ENCODE measurements around the gene TOP3A. TPM values are rescaled to one million over a fixed set of nuclear protein-coding genes. Genes with fewer than 3 reads are reported as not detected.

TOP3A gene
- total RNA-seq, 1 experiment from 2014 or later = 68.7 TPM

GRCh38 chr17:18250708-18251107, 64.1 kb downstream of the TOP3A start:
- H2AFZ ChIP-seq (ENCODE audit: low read length) = no peak overlapping the region
- Mint-ChIP-seq H3K27ac (peak overlapping the region in 2 of 3 experiments; percentile 35 to 39; a peak in 1 of 7 replicates), H3K9me3 (no peaks in the 10 kb centered on the region; a peak in 1 of 5 replicates), H3K4me3 (peak overlapping the region in 1 of 2 experiments; percentile 7; a peak in 1 of 5 replicates), H3K4me1 (peaks cover 20 to 27% of the 10 kb centered on the region in 2 experiments), H3K27me3 (ENCODE audit: low read depth) (no peaks in the 10 kb centered on the region; the same call in 1 of the 2 replicates), H3K36me3 (ENCODE audit: insufficient read depth in 1 of 3, low read depth in 3 of 3) (peaks cover 29 to 91% (median 88%) of the 10 kb centered on the region in 3 experiments; a peak in 6 of 7 replicates)
- DNase-seq = no peak
- H3K4ac ChIP-seq (ENCODE audit: low read depth, low read length) = no peak overlapping the region
- H3K27me3 ChIP-seq (ENCODE audit: insufficient read depth, low read length) = no peaks in the 10 kb centered on the region
- TF ChIP-seq CTCF (conservative IDR thresholded peaks at IDR 0.05) = no peak
- H3K79me1 ChIP-seq (ENCODE audit: insufficient read depth, low read depth, low read length, poor library complexity, severe bottlenecking) = no peaks in the 10 kb centered on the region
- no peak overlapping the region for H3K23ac ChIP-seq (ENCODE audit: insufficient read length, low read depth, low read length)
- no peaks in the 10 kb centered on the region for H3K9me3 ChIP-seq (ENCODE audit: control insufficient read depth, low read depth, low read length)
- H4K91ac ChIP-seq (ENCODE audit: insufficient read length, low read depth, low read length) = no peak overlapping the region
- no peak overlapping the region for H2BK12ac ChIP-seq (ENCODE audit: insufficient read length, low read depth, low read length)
- H3K9ac ChIP-seq (ENCODE audit: extremely low read depth, insufficient read length, low read length) = no peak overlapping the region
- no peak overlapping the region for H2BK120ac ChIP-seq (ENCODE audit: low read depth, low read length, poor library complexity, severe bottlenecking)
- no peak overlapping the region for H2BK15ac ChIP-seq (ENCODE audit: low read depth, low read length)
- H4K5ac ChIP-seq (ENCODE audit: insufficient read length, low read depth, low read length) = no peak overlapping the region
- no CpG with 5 or more reads among the region's 14 CpGs for WGBS (ENCODE audit: extremely low coverage, insufficient read length, low lambda C conversion rate)
- H3K4me2 ChIP-seq (ENCODE audit: insufficient read depth, insufficient read length, low read length) = no peak overlapping the region
- no peak overlapping the region for H3K27ac ChIP-seq (ENCODE audit: insufficient read length, low read depth, low read length)
- no peak overlapping the region for H4K8ac ChIP-seq (replicated peaks; ENCODE audit: insufficient read length, low read depth, low read length)
- no peak overlapping the region for H2AK5ac ChIP-seq (ENCODE audit: insufficient read length, low read length)
- H3K18ac ChIP-seq (ENCODE audit: insufficient read length, low read depth, low read length) = no peak overlapping the region
- no peak overlapping the region for H3T11ph ChIP-seq (ENCODE audit: low read length)
- H3K23me2 ChIP-seq (ENCODE audit: insufficient read length, low read depth, low read length, poor library complexity, severe bottlenecking) = no peaks in the 10 kb centered on the region
- H3K14ac ChIP-seq (ENCODE audit: insufficient read depth, low read length) = no peak overlapping the region
- H2BK20ac ChIP-seq (ENCODE audit: low read depth, low read length, poor library complexity, severe bottlenecking) = no peak overlapping the region
- H3K56ac ChIP-seq (ENCODE audit: insufficient read length, low read depth, low read length) = no peak overlapping the region
- H4K20me1 ChIP-seq (ENCODE audit: control insufficient read depth, insufficient read depth, insufficient read length) = no peaks in the 10 kb centered on the region
- H2BK5ac ChIP-seq (ENCODE audit: insufficient read length, low read length) = no peak overlapping the region
- H3K79me2 ChIP-seq (ENCODE audit: insufficient read depth, low read length) = no peaks in the 10 kb centered on the region
- H3K4me1 ChIP-seq (ENCODE audit: insufficient read depth, low read length) = peaks cover 3% of the 10 kb centered on the region; the same call in 1 of the 2 replicates
